ENCODE results near the gene DYSF.

The DYSF gene

DNA sequence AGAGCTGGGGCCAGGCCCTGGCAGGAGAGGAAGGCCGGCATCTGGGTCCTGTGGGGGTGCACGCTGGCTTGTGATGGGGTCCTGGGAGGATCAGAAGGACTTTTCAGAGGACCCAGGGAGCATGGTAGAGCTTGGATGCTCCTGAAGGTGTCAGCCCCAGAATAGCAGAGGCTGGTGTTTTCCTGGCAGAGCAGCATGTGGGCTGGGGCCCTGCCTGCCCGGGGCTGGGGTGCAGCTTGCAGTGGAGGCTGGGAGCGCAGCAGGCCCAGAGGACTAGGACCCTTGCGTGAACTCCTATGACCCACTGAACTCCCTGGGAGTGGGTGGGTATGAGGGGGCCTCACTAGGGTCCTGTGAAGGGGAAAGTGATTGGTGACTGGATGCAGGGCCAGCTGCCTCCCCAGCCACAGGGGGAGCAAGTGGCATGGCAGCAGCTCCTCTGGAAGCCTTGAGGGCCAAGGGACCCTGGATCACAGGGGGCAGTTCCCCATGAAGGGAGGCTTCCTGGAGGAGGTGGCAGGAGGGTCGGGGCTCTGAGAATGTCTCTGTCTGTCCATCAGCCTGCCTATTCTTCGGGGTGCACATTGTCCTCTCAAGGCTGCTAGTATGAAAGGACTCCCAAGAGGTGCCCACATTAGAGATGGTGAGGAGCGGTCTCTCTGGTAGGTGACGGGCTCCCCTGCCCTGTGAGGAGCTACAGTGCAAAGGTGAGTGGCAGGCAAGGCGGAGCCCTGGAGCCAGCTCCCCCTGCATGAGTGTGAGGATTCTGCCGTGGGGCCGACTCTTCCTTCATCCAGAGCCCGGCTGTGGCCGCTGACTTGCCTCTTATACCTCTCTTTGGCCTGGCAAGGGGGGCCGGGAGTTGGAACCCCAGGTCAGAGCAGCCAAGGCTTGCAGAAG lies 249.0 kb downstream of the DYSF start:
- no peak for DNase-seq (ENCODE audit: low read depth in 2 of 2, low spot score in 1 of 2)

DNA sequence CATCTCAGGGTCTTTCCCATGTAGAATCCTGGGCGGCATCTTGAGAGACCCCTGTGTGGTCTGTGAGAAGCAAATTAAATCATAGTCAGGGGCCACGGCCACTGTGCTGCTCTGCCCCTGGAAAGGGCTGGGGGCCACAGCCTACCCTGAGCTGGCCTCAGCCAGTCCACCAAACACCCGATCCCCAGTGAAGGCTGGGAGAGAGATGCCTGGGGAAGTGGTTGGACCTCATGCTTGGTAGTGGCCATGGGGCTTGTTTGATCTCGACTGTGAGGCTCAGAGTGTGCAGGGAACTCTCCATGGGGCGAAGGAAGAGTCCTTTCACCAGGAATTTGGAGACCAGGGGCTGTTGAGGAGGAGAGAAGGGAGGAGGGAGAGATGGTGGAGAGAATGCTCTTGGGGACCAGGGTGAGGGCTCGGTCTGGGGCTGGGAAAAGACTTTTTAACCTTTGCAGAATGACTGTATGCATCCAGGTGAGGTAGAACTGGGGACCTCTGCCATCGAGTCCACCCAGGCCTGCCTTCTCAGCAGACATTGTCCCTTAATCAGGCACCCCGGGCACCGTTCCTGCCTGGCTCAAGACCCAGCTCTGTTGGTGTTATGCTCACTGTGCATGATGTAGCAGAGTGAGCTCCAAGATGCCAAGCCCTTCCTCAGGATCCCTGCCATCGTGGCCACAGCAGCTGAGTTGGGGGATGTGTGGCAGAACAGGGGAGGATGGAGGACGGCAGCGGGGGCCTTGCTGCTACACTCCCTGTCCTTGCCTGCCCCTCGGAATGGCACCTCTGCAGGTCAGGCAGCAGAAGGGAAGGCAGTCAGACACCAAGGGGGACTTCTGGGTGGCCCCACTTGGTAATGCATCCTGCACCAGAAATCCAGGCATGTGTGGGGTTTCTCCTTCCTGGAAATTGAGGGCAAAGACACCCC lies 249.9 kb downstream of the DYSF start:
- no peak for DNase-seq (ENCODE audit: low read depth in 2 of 2, low spot score in 1 of 2)

DNA sequence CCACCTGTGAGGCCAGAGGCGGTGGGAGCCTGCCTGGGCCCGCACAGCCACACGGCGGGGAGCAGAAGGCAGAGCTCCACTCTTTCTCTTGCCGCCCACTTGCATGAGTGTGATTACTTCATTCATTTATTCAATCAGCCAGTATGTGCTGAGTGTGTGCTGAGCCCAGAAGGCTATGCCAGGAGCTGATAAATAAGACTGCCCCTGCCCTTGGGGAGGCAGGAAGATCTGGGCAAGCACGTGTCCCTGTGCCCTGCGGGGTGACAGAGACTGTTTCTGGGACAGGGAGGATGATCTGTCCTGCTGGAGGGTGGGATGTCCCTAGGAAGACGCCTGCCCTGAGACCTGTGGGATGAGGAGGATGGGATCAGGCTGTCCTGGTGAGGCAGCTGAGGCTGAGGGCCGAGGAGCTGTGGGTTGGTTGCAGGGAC lies 250.8 kb downstream of the DYSF start:
- DNase-seq (ENCODE audit: low read depth in 2 of 2, low spot score in 1 of 2), result no peak

DNA sequence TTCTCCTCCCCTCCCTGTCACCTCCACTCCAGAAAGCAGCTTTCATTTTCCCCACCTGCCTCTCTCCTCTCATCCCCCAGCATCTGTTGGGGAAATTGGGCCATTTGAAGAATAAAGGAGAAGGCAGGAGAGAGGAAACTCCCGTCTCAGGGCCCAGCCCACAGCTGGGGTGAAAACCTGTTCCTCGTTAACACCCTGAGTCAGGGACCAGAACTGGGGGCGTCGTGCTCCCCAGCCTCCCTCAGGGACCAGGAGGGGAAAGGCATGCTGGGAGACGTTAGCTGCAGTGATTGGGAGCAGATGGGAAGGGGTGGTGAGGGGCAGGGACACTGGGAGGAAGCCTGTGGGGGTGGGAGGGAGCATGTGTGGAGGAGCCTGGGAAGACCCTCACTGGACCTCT lies 251.3 kb downstream of the DYSF start:
- DNase-seq (ENCODE audit: low read depth in 2 of 2, low spot score in 1 of 2), result no peak

DNA sequence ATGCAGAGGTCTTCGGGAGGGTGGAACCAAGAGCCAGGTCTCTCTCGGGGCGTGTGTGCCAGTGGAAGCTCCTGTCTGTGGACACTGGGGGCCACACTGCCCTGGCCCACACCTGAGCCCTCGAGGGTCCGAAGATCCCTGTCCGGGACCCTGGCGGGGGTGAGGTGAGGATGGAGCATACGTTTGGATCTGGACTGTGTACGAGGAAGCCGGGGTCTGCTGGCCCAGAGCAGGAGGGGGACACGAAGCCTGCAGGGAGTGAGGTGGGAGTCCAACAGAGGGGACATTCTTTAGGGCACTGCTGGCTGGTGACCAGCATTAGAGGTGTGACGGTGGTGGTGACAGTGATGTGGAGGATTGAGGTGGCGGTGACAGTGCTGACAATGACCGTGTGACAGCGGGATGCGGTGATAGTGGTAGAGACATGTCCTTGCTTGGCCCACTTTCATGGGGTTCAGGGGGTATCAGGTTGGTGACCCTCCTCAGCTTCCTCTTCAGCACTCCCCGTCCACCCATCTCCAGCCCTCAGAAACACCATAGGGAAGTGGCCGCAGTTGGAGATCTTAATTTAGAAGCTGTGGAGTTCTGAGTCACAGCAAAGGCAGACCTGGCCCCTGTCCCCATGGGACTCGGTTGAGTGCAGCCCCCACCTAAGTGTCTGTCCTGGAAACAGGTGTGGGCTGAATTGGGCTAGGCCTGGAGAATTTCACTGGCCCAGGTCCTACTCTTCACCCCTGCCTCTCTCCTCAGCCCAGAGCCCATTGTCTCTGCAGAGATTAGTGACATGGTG lies 252.0 kb downstream of the DYSF start:
- DNase-seq (ENCODE audit: low read depth in 2 of 2, low spot score in 1 of 2), result no peak

DNA sequence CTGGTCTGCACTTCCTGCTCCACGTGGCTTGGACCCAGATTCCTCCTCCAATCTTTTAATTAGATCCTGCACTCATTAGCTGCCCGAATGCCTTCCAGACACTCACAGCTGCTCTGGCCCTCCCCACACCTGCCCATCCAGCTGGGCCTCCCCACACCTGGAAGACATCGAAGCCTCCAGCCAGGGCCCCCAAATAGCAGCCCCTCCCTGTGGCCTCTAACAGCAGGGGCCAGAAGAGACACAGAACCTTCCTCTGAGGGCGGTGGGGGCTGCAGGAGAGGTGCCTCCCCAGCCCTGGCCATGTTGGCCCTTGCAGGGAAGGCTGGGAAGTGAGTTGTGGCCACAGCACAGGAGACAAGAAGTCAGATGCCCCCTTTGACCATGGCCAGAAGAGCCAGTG lies 252.8 kb downstream of the DYSF start:
- no peak for DNase-seq (ENCODE audit: low read depth in 2 of 2, low spot score in 1 of 2)

DNA sequence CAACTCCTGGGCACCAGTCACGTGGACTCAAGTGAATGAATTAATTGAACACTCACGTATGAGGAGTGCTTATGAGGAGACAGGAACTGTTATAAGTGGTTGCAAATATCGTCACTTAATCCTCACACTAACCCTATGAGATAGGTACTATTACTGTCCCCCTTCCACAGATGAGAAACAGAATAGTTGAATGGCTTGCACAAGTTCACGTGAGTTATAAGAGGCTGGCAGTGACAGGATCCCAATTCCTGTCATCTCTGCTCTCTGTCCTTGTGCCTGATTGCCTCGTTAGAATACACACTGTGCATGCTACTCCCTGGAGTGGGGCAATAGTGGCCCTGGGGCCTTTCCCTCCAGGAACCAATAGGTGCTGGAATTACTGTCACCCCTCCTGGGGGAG lies 253.5 kb downstream of the DYSF start:
- no peak for DNase-seq (ENCODE audit: low read depth in 2 of 2, low spot score in 1 of 2)

DNA sequence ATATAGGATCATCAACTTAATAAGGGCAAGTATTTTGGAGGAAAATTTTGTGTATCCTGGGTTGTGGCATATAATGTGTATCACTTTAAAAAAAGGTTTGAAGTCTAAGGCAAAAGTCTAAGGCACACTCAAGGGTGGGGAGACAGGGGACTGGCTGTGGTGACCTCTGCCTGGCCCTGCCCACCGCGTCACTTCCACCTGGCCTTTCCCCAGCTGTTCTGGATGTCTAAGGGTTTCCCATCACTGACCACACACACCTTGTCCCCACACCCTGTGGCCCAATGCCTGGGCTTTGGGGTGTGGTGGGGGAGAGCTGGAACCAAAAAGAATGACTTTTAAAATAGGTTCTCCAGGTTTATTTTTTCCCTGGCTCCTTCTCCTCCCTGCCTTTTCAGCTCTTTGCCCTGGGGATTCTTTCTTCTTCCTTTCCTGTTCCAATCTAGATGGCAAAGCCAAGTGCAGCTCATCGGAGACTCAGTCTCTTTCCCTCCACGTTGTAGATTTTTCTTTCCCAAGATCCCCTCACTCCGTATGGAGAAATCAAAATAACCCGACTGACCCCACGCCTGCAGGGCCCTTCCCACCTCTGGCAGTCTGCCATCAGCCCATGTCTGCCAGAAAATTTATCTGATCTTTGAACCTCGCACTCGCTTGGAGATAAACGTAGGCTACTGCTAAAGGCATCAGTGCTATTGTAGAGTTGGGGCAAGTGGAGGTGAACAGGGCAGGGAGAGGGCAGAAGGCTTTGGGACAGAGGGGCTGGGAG lies 257.2 kb downstream of the DYSF start:
- DNase-seq (ENCODE audit: low read depth in 2 of 2, low spot score in 1 of 2), result no peak

DNA sequence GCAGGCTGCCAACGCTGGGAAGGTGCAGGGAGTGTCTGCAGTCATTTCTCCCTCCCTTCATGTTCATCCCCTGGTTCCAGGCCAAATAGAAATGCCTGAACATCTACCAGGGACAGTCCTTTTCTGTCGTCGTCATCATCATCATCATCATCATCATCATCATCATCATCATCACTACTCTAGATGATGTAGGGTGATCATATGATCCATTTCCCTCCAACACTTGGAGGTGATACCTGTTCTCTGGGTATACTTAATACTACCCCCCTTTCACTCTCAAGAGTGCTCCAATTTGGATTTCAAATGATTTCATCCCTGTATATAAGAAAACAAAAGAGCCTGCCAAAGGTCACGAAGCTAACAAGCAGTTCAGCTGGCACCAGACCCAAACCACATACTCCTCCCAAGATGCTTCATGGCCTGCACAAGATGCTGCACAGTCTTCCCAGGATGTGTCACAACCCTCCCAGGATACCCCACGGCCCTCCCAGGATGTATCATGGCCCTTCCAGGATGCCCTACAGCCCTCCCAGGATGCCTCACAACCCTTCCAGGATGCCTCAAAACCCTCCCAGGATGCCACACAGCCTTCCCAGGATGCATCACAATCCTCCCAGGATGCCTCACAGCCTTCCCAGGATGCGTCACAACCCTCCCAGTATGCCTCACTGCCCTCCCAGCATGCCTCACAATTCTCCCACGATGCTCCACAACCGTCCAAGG lies 257.9 kb downstream of the DYSF start:
- no peak for DNase-seq (ENCODE audit: low read depth in 2 of 2, low spot score in 1 of 2)

DNA sequence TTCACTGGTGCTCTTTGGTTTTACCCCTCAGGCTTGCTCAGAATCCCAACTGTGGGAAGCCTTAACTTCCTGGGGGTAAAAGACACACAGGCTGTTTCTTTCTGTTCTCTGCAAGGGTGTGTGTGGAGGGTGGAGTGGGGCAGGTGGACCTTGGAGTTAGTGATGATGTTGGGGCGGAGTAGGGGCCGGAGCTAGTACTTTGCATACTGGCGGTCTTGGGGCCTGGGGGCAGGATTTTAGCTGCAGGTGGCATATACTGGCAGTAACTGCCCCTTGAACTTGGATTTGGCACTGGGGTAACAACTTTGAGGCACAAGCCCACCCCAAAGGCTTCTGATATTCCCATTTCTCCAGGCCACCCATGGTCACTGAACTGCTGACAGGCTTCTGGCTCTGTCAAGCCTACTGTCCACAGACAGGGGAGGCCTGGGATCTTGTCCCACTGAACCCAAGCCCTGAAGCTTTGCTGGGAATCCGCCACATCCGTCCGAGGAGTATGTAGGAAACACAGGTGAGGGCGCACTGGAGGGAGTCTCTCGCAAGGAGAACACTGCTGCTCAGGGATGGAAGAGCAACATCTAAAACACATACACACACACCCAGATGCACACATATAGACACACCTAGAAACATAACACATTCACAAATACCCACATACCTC lies 258.9 kb downstream of the DYSF start:
- DNase-seq (ENCODE audit: low read depth in 2 of 2, low spot score in 1 of 2), result no peak

DNA sequence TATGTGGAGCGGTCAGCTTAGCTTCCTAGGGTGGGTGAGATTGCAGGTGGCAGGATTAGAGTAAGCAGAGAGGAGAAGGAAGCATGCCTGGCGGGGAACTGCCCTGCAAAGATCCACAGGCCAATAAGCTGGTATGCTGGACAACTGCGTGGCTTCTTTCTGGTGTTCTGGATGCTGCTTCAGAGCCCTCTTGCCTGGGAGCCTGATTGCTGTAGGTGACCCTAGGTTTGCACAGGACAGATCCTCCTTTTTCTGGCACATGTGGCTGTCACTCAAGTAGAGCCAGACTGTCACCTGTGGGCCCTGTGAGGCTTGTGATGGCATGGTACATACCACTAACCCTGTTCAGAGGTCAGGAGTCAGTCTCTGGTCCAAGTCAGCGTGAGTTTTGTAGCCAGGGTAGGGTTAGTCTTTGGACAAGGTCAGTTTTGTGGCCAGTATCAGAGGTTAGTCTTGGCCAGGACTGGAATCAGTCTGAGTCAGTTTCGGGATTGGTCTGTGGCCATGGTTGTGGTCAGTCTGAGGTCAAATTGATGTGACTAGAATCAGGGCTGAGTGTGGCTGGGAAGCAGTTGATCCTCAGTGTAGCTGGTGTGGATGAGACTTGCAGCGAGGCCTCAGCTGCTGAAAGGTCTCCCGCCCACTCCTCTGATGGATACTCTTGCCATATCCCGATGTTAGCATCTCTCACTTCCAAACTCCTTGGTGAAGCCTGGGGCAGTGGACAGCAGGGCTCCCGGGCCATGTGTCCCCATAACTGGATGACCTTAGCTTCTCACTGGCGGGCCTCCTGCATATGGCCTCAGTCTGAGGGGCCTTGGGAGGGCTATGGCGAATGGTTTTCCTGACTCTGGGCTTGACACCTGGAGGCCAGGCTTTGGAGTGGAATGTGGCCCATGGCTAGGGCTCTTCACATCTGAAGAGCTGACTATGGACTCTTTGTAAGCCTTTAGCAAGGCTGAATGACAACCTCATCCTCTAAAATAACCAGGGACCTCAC lies 260.5 kb downstream of the DYSF start:
- no peak for DNase-seq (ENCODE audit: low read depth in 2 of 2, low spot score in 1 of 2)

DNA sequence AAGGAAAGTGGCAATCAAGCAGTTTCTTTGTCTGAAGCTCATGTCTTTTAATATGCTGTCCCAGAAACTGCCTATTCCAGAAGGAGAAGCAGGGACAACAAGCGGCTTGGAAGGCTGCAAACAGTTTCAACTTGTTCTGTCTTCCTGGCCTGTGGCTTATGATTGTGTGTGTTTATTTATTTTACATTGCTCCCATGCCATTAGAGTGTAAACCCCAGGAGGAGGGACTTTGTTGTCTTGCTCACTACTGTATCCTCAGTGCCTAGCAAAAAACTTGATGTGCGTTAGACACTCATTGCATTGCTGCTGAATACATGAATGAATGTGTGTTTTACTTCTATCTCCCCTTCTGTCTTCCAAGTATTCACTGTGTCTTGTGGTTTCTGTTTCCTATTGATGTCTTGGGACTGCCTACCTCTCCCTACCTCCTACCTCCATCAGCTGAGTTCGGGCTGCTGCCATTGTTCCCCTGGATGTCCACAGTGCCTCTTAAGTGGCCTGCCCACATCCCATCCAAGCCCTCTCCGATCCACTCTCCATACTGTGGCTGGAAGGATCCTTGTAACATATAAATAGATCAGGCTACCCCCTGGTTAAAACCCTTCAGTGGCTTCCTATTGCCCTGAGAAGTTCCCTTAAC lies 261.4 kb downstream of the DYSF start:
- no peak for DNase-seq (ENCODE audit: low read depth in 2 of 2, low spot score in 1 of 2)

DNA sequence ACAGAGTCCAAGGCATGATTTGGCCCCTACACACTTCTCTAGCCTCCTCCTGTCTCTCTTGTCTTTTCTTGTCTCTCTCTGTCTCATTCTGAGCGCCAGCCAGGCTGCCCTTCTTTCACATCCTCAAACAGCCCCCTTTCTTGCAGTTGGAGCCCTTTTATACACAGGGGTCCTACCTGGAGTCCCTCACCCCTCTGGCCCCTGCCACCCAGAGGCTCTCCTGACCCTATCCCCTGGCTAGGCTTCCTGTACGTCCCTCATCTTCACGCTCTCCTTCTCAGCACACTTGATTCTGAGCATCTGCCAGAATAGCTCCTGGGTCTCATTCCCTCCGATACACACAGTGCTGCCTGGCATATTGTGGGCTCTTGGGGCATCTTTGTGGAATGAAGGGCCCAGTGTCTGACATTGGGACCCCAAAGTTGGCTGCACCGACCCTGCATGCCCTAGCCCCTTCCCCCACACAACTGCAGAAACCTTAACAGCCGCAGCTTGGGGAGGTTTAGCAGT lies 261.9 kb downstream of the DYSF start:
- DNase-seq (ENCODE audit: low read depth in 2 of 2, low spot score in 1 of 2), result no peak

DNA sequence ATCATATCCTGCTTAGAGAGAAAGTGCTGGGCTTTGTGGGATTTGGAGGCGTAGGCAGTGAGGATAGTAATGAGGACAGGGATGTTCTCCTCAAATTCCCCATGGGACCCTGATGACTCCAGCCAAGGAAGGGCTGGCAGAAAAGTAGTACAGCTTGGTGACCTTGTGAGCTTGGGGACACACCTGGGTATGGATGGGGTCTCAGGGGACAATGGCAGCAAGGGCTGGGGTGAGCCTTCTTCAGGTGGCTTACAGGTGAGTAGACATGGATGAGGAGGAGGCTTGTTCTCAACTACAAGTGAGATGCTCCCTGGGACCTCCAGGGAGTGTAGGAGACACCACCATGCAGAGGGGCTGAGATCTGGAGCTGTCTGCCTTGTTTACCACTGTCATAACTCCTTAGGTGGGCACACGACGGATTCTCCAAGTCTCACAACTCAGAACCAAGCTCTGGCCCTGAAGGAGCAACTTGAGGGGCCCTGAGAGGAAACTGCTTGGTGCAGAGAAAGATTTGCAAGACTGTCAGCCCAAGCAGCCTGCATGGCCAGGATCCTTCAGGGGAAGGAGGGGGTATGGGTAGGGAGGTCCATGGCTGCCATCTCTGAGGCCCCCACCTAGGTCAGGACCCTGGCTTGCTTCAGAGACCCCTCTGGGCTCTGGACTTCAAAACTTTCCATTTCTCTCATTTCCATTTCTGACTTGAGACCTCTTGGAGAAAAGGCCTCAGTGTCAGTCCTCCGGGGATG lies 262.8 kb downstream of the DYSF start:
- no peak for DNase-seq (ENCODE audit: low read depth in 2 of 2, low spot score in 1 of 2)

DNA sequence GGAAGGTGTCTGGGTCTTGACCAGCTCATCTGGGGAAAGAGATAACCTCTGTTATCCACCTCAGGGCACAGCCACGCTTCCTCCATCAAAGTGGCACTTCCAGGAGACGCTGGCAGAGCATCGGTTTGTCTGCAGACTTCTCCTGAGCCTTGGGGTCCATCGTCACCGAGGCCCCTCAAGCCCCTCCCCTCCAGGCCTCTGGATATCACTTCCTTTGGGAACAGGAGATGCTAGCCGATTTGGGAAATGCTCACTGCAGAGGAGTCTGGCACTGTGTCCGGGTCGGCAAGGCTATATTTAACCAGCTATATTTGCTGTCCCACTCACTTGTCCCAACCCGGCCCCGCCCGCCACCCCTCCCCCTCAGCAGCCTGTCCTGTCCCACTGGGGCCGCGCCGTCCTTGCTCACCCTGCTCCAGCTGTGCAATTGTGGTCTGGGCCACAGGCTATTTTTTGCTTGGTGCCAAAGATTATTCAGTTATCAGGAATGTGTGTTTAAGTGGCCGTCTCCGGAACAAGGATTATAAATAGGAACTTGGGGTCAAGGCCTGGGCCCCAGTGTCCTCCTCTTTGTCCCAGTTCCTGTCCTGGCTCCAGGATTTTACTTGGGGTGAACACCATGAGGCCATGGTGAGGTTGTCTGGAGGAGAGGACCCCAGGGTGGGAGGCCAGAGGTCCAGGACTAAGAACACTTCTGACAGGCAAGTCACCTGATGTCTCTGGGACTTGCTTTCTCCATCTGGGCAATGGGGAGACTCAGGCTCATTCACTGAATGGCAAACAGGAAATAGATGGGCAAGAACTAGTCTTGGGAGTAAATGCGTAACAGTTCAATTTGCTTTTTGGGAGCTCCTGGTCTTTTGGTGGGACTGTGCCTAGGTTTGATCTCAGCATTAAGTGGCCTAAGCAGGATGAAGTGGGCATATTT lies 263.6 kb downstream of the DYSF start:
- no peak for DNase-seq (ENCODE audit: low read depth in 2 of 2, low spot score in 1 of 2)

DNA sequence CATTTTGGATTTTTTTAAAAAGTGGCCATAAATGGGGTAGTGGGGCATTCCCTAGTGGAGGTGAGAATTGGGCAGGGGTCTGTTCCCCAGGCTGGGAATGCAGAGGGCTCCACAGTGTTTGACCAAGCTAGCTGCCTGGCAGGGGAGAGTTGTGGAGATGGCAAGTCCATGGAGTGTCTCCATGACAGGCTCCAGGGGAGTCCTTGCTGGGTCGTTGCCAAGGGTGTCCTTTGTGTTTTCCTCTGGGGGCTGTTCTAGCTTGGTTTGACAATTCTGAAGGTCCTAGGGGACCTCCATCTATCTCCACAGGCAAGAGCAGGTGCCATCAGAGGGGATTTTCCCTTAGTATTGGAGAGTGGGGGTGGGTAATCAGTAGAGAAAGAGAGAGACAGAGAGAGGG lies 265.3 kb downstream of the DYSF start:
- DNase-seq (ENCODE audit: low read depth in 2 of 2, low spot score in 1 of 2), result no peak
